H1 (cell line): ENCODE measurements around the gene PLSCR1. TPM values are rescaled to one million over a fixed set of nuclear protein-coding genes. Genes with fewer than 3 reads are reported as not detected.

Experiments
- CTCF ChIA-PET: fragments of 300-600 bp; sonication (Branson Sonifier 250); formaldehyde crosslinking; loops from one replicate; lab custom pipeline; 2021; ENCODE audit not compliant: partially characterized antibody; lab: Charles Lee
- POLR2A ChIA-PET: fragments of 300-600 bp; sonication (Branson Sonifier 250); formaldehyde crosslinking; loops from one replicate; lab custom pipeline; 2021; ENCODE audit warnings: inconsistent platforms; ENCODE audit not compliant: partially characterized antibody; lab: Charles Lee
- DNase-seq, 2 experiments: peaks; one replicate each; pipeline versions ENCODE4 v3.0.0 to v3.0.0-alpha.2; 2010 to 2022; ENCODE audit warnings: low spot score in 2 of 2, low read depth in 1 of 2, mixed read lengths in 1 of 2
- FAIRE-seq: peaks from 2 replicates; lab custom pipeline; 2011; peaks lifted over from hg19 to GRCh38; lab: Jason Lieb, UNC
- H2AFZ ChIP-seq: 2 replicates; pipeline ENCODE4 v1.8.1; 2012; ENCODE audit warnings: low read length, inconsistent platforms
- H2AK5ac ChIP-seq: 2 replicates; pipeline ENCODE4 v1.6.1; 2013; ENCODE audit warnings: low read depth, low read length
- H2BK120ac ChIP-seq: replicated peaks from 2 replicates; pipeline ENCODE3; 2013; ENCODE audit warnings: low read depth, low read length, inconsistent platforms
- H2BK12ac ChIP-seq: 2 replicates; pipeline ENCODE4 v1.6.1; 2013; ENCODE audit warnings: low read depth, low read length
- H2BK15ac ChIP-seq: 2 replicates; pipeline ENCODE4 v1.6.1; 2013; ENCODE audit warnings: low read length
- H2BK20ac ChIP-seq: 2 replicates; pipeline ENCODE4 v1.6.1; 2013; ENCODE audit warnings: low read length
- H2BK5ac ChIP-seq: 2 replicates; pipeline ENCODE4 v1.6.1; 2013; ENCODE audit warnings: low read depth, low read length
- H3K14ac ChIP-seq: 2 replicates; pipeline ENCODE4 v1.6.1; 2013; ENCODE audit warnings: inconsistent platforms; ENCODE audit not compliant: insufficient read length
- H3K18ac ChIP-seq: 2 replicates; pipeline ENCODE4 v1.6.1; 2013; ENCODE audit warnings: low read length; ENCODE audit errors: extremely low read depth
- H3K23ac ChIP-seq: 2 replicates; pipeline ENCODE4 v1.6.1; 2013; ENCODE audit warnings: inconsistent platforms; ENCODE audit not compliant: insufficient read length
- H3K23me2 ChIP-seq: 2 replicates; pipeline ENCODE4 v1.6.1; 2013; ENCODE audit warnings: low read depth, low read length
- H3K27ac ChIP-seq: 2 replicates; pipeline ENCODE4 v1.6.1; 2011; ENCODE audit warnings: low read depth, low read length, inconsistent platforms
- H3K27me3 ChIP-seq, 4 experiments: replicated peaks in 1 of 4; 1 replicate in 1 of 4; 2 replicates in 3 of 4; pipeline versions ENCODE4 v1.6.1 to v1.8.1; 2011 to 2013; ENCODE audit warnings: low read length in 3 of 4, mild to moderate bottlenecking in 3 of 4, inconsistent platforms in 2 of 4, mixed read lengths in 2 of 4, moderate library complexity in 1 of 4; ENCODE audit not compliant: control insufficient read depth in 3 of 4, insufficient read depth in 3 of 4; ENCODE audit errors: extremely low read depth in 1 of 4
- H3K36me3 ChIP-seq, 4 experiments: 2 replicates each; pipeline versions ENCODE4 v1.6.1 to v1.8.1; 2011 to 2013; ENCODE audit warnings: mild to moderate bottlenecking in 4 of 4, low read length in 3 of 4, moderate library complexity in 2 of 4, control low read depth in 1 of 4, inconsistent platforms in 1 of 4; ENCODE audit not compliant: insufficient read depth in 4 of 4, control insufficient read depth in 2 of 4
- H3K4ac ChIP-seq: replicated peaks from 2 replicates; pipeline ENCODE3; 2013; ENCODE audit warnings: low read length, low read depth, mixed read lengths, inconsistent platforms; ENCODE audit not compliant: insufficient read length
- H3K4me1 ChIP-seq, 4 experiments: replicated peaks in 1 of 4; 1 replicate in 1 of 4; 2 replicates in 3 of 4; pipeline versions ENCODE4 v1.6.1 to v1.8.1; 2011 to 2013; ENCODE audit warnings: low read length in 3 of 4, inconsistent platforms in 2 of 4, mixed read lengths in 1 of 4; ENCODE audit not compliant: insufficient read depth in 4 of 4, control insufficient read depth in 3 of 4
- H3K4me2 ChIP-seq, 2 experiments: 2 replicates each; pipeline versions ENCODE4 v1.6.1 to v1.8.1; 2011 to 2013; ENCODE audit warnings: low read depth in 2 of 2, low read length in 2 of 2, control low read depth in 1 of 2, inconsistent platforms in 1 of 2, mild to moderate bottlenecking in 1 of 2; ENCODE audit not compliant: insufficient read depth in 1 of 2
- H3K4me3 ChIP-seq, 4 experiments: fragments of 200-600, 300-600 bp in 1 of 4; sonication (generic), shearing (Covaris generic), sonication (Bioruptor Twin) in 1 of 4; 2 replicates each; pipeline versions ENCODE4 v1.5.1 to v1.8.1; 2011 to 2016; ENCODE audit warnings: low read length in 4 of 4, low read depth in 3 of 4, control low read depth in 2 of 4, inconsistent platforms in 2 of 4, mild to moderate bottlenecking in 2 of 4, mixed read lengths in 1 of 4, moderate library complexity in 1 of 4; ENCODE audit not compliant: insufficient read depth in 2 of 4; ENCODE audit errors: extremely low read depth in 1 of 4
- H3K56ac ChIP-seq: replicated peaks from 2 replicates; pipeline ENCODE3; 2013; ENCODE audit warnings: low read depth, mild to moderate bottlenecking, mixed read lengths, low read length, inconsistent platforms; ENCODE audit not compliant: insufficient read length
- H3K79me1 ChIP-seq: 2 replicates; pipeline ENCODE4 v1.6.1; 2013; ENCODE audit warnings: low read depth, low read length, control low read depth
- H3K79me2 ChIP-seq, 2 experiments: 2 replicates each; pipeline versions ENCODE4 v1.6.1 to v1.8.1; 2012 to 2013; ENCODE audit warnings: low read length in 2 of 2, mild to moderate bottlenecking in 2 of 2, inconsistent platforms in 1 of 2; ENCODE audit not compliant: insufficient read depth in 2 of 2, control insufficient read depth in 1 of 2
- H3K9ac ChIP-seq, 4 experiments: replicated peaks in 1 of 4; 1 replicate in 1 of 4; 2 replicates in 3 of 4; pipeline versions ENCODE4 v1.6.1 to v1.8.1; 2011 to 2013; ENCODE audit warnings: low read depth in 3 of 4, low read length in 3 of 4, control low read depth in 2 of 4, mild to moderate bottlenecking in 2 of 4, moderate library complexity in 2 of 4, inconsistent platforms in 1 of 4; ENCODE audit errors: extremely low read depth in 1 of 4
- H3K9me3 ChIP-seq, 2 experiments: 2 replicates each; pipeline versions ENCODE4 v1.6.1 to v1.8.1; 2012 to 2013; ENCODE audit warnings: mild to moderate bottlenecking in 2 of 2, moderate library complexity in 2 of 2, control low read depth in 1 of 2, inconsistent platforms in 1 of 2, low read depth in 1 of 2, low read length in 1 of 2, mixed read lengths in 1 of 2; ENCODE audit not compliant: insufficient read depth in 2 of 2
- H4K20me1 ChIP-seq, 2 experiments: replicated peaks in 1 of 2; 2 replicates each; pipeline versions ENCODE3 to v1.8.1; 2011 to 2013; ENCODE audit warnings: inconsistent platforms in 2 of 2, low read length in 2 of 2, mild to moderate bottlenecking in 1 of 2; ENCODE audit not compliant: insufficient read depth in 2 of 2, control insufficient read depth in 1 of 2
- H4K5ac ChIP-seq: 2 replicates; pipeline ENCODE4 v1.6.1; 2013; ENCODE audit warnings: low read length, low read depth, mixed read lengths, inconsistent platforms; ENCODE audit not compliant: insufficient read length
- H4K8ac ChIP-seq: 2 replicates; pipeline ENCODE4 v1.8.0; 2013; ENCODE audit warnings: mild to moderate bottlenecking, moderate library complexity, low read length, inconsistent platforms; ENCODE audit not compliant: insufficient read depth; ENCODE audit errors: extremely low read depth
- H4K91ac ChIP-seq: replicated peaks from 2 replicates; pipeline ENCODE3; 2013; ENCODE audit warnings: low read length, mixed read lengths, inconsistent platforms; ENCODE audit not compliant: insufficient read length
- BACH1 ChIP-seq: IDR thresholded peaks from 2 replicates; pipeline ENCODE4 v1.6.1; 2012; ENCODE audit warnings: low read length, improper control_type of control experiment
- CREB1 ChIP-seq: IDR thresholded peaks from 2 replicates; pipeline ENCODE4 v1.6.1; 2012; ENCODE audit warnings: inconsistent platforms
- CTBP2 ChIP-seq: IDR thresholded peaks from 2 replicates; pipeline ENCODE4 v1.7.0; 2011; ENCODE audit warnings: borderline replicate concordance, mild to moderate bottlenecking, moderate library complexity, mixed read lengths, low read length; ENCODE audit not compliant: insufficient read depth, insufficient read length
- FOSL1 ChIP-seq: IDR thresholded peaks from 2 replicates; pipeline ENCODE4 v1.6.1; 2011; ENCODE audit warnings: mild to moderate bottlenecking, low read depth, low read length, moderate library complexity; ENCODE audit not compliant: insufficient read depth
- HDAC6 ChIP-seq: IDR thresholded peaks from one replicate; pipeline ENCODE4 v1.7.1; 2012; ENCODE audit warnings: low read depth, mild to moderate bottlenecking, inconsistent platforms, low read length, moderate library complexity
- SIN3A ChIP-seq, 2 experiments: IDR thresholded peaks in 1 of 2; conservative IDR thresholded peaks in 1 of 2; 2 replicates each; pipeline ENCODE4 v1.6.1; 2011 to 2012; ENCODE audit warnings: low read length in 2 of 2, improper control_type of control experiment in 1 of 2, low read depth in 1 of 2, mild to moderate bottlenecking in 1 of 2
- SRF ChIP-seq: IDR thresholded peaks from 2 replicates; pipeline ENCODE4 v1.6.1; 2011; ENCODE audit warnings: mild to moderate bottlenecking, low read depth, low read length, moderate library complexity
- SUZ12 ChIP-seq: fragments of 200-600 bp; sonication (generic); IDR thresholded peaks from 2 replicates; pipeline ENCODE4 v1.6.1; 2012; ENCODE audit warnings: mild to moderate bottlenecking, inconsistent platforms, low read length, moderate library complexity, mixed read lengths
- TEAD4 ChIP-seq: IDR thresholded peaks from 2 replicates; pipeline ENCODE4 v1.6.1; 2012; ENCODE audit warnings: low read depth, low read length, inconsistent platforms, mixed read lengths
- WGBS, 2 experiments: shearing (Covaris generic) in 1 of 2; methylation state at CpG; one replicate each; pipeline versions ENCODE4 v1.1.6 to v1.1.7; 2013 to 2015; ENCODE audit warnings: low lambda C conversion rate in 2 of 2, mixed read lengths in 2 of 2, inconsistent platforms in 1 of 2, low coverage in 1 of 2, missing lambda C conversion rate in 1 of 2; ENCODE audit not compliant: insufficient replicate concordance in 2 of 2, insufficient coverage in 1 of 2, insufficient read length in 1 of 2; ENCODE audit errors: extremely low coverage in 1 of 2, missing lambda C conversion rate in 1 of 2; 5-methylcytosine and 5-hydroxymethylcytosine counted together
- polyA plus RNA-seq, 7 experiments: library from polyadenylated mRNA; depleted of rRNA in 3 of 7; stranded (reverse) in 5 of 7; unstranded in 2 of 7; fragments of >200 nt in 5 of 7; fragments of 200-250 nt in 2 of 7; gene quantifications; 1 replicate in 5 of 7; 2 replicates in 1 of 7; 4 replicates in 1 of 7; pipeline versions ENCODE4 v1.2.1 to v1.2.3, GENCODE V29; 2011 to 2013; ENCODE audit warnings: missing spikeins in 2 of 7, mixed read lengths in 2 of 7
- total RNA-seq: library from RNA; stranded (reverse); fragmentation: NEBNext Ultra II Directional; extraction: Animal tissue kit (Norgen Biotek cat#: 25700); gene quantifications from 2 replicates; pipeline ENCODE4 v1.2.1, GENCODE V29; 2021
- TF ChIP-seq, protein P1 (sequence below): IDR thresholded peaks from 2 replicates; pipeline ENCODE4 v1.6.1; 2012; ENCODE audit warnings: inconsistent platforms
- TF ChIP-seq, protein P2 (sequence below): IDR thresholded peaks from 2 replicates; pipeline ENCODE4 v1.6.1; 2012; ENCODE audit warnings: low read length, inconsistent platforms

The PLSCR1 gene
- total and polyA plus RNA-seq, 2 of the 8 experiments (the other 6 are each of a cell fraction or from before 2014, with no cell fraction given), result 32.2 to 48.5 TPM

GRCh38 chr3:146559388-146559787 lies 15.0 kb upstream of the PLSCR1 start:
- WGBS, 2 experiments, result 90% methylated on average over 3 of the region's 3 CpGs; no CpG with 5 or more reads in 1 of the 2 experiments
- no peak overlapping the region for H2BK15ac ChIP-seq
- no peak for TF ChIP-seq SRF
- TF ChIP-seq SUZ12, result no peak
- no peak for TF ChIP-seq BACH1
- no peak for TF ChIP-seq CREB1
- TF ChIP-seq CTBP2, result no peak
- no peak for TF ChIP-seq FOSL1
- TF ChIP-seq, protein P1, sequence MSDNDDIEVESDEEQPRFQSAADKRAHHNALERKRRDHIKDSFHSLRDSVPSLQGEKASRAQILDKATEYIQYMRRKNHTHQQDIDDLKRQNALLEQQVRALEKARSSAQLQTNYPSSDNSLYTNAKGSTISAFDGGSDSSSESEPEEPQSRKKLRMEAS, result no peak
- TF ChIP-seq, protein P2, sequence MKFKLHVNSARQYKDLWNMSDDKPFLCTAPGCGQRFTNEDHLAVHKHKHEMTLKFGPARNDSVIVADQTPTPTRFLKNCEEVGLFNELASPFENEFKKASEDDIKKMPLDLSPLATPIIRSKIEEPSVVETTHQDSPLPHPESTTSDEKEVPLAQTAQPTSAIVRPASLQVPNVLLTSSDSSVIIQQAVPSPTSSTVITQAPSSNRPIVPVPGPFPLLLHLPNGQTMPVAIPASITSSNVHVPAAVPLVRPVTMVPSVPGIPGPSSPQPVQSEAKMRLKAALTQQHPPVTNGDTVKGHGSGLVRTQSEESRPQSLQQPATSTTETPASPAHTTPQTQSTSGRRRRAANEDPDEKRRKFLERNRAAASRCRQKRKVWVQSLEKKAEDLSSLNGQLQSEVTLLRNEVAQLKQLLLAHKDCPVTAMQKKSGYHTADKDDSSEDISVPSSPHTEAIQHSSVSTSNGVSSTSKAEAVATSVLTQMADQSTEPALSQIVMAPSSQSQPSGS, result no peak
- no peak for TF ChIP-seq HDAC6
- no peak for TF ChIP-seq SIN3A (conservative IDR thresholded peaks at IDR 0.05 in 1 of 2, IDR thresholded peaks at IDR 0.05 in 1 of 2; ENCODE audit: low read depth in 1 of 2, low read length in 2 of 2)
- no peak for TF ChIP-seq TEAD4

More at GRCh38 chr3:146559388-146559787, 15.0 kb upstream of the PLSCR1 start:
- Histone ChIP-seq H3K27ac (no peak overlapping the region), H3K79me1 (no peaks in the 10 kb centered on the region), H2AK5ac (no peak overlapping the region), H3K14ac (no peak overlapping the region), H2AFZ (no peak overlapping the region), H3K9ac (no peak overlapping the region), H3K23me2 (no peaks in the 10 kb centered on the region), H3K4me2 (no peak overlapping the region), H3K79me2 (no peaks in the 10 kb centered on the region), H3K36me3 (no peaks in the 10 kb centered on the region), H4K20me1 (no peaks in the 10 kb centered on the region), H2BK5ac (no peak overlapping the region), H2BK20ac (no peak overlapping the region), H3K18ac (no peak overlapping the region), H2BK120ac (no peak overlapping the region), H4K8ac (no peak overlapping the region), H2BK12ac (no peak overlapping the region), H3K4me1 (no peaks in the 10 kb centered on the region), H3K56ac (no peak overlapping the region), H3K9me3 (peaks cover 0 to 7% of the 10 kb centered on the region in 2 experiments; a peak in 1 of 4 replicates), H3K4ac (no peak overlapping the region), H3K23ac (no peak overlapping the region), H4K91ac (no peak overlapping the region), H3K4me3 (no peak overlapping the region), H3K27me3 (no peaks in the 10 kb centered on the region), H4K5ac (no peak overlapping the region)
- CTCF ChIA-PET, result interaction anchor here (0.7 kb wide), 1 partner anchor 18 kb away, joined by 3 read pairs; no protein-coding TSS in a partner anchor
- FAIRE-seq, result no peak
- DNase-seq, result no peak
- POLR2A ChIA-PET, result no interaction called here
